HG02885 (cell line): ENCODE results near the gene MARS1.
A peak's percentile ranks its signal among the peaks of the same experiment; 100 is the strongest.
"Not testable (repeated sequence)": the region's sequence is repeated elsewhere in the genome, so short reads cannot be mapped to it uniquely, and the experiment has no call there.

Experiments
- ATAC-seq: cut with Tn5 transposase; IDR thresholded peaks from one replicate; pipeline ENCODE4 v1.9.1; 2021; ENCODE audit warnings: mild to moderate bottlenecking; ENCODE audit not compliant: unreplicated experiment, poor library complexity

Gene MARS1

DNA sequence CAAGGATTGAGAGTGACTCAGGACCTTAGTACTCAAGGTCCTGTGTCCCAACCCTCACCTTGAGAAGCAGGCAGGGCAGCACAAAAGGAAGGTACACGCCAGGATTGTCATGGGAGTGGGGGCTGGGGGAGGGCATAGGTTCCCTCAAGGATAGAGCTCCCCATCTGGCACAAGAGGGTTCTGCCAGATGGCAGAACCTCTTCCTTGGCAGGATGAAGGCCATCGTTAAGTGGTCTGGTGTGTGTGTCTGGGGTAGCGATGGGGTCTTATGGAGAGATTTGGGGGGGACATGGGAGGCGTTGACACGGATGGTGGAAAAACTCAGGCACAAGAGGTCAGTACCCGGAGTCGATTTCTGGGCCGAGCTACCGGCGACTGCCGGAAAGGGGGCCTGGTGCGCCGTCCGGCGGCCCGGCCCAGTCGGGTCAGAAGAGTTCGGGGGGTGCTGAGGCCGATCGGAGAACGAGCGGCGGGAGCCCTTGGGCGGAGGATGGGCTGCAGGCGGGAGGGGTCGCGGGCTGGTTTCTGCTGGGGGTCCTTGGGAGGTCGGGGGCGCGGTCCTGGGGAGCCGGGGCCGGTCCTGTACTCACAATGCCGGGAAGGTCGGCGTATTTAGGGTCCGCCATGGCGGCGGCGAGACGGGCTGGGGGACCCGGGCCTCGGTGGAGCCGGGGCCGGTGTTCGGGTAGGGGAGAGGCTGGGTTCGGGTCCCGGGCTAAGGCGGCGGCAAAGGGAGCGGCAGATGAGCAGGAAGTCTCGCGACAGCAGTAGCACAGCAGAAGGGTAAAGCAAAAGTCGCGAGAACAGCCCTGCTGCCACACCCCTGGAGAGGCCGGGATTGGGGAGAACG, 58.8 kb downstream of the MARS1 start, which contains the start of gene DCTN2:
DCTN2 (minus strand) TSS at position 755 of the 850 bp plus-strand sequence; CDS start at position 626, 129 bp downstream.
- peak; percentile 99 for ATAC-seq

DNA sequence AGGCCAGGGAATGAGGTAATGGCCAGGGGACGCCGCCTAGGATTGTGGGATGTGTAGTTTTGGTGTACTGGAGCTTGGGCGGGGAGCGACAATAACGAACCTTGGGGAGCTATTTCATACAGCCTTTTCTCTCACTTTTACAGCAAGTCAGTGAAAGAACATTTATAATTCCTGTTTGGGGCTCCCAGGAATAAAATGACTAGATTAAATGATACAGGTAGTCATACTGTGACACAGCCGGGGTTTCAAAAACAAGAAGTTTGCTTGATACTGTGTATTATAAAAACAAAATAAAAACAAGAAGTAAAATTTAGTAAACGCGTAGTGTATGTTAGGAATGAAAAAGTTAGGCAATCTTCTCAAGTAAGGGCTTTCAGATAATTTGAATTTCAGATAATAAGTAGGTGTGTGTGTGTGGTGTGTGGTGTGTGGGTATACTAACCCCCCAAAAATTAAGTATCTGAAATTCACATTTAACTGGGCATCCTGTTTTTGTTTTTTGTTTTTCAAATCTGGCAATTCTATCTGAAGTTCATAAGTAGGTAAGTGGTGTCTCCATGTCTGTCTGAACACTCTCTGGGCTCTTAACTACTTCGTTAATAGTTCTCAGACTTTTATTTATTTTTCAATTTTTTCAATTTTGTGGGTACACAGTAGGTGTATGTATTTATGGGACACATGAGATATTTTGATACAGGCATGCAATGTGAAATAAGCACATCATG, 59.6 kb downstream of the MARS1 start:
- ATAC-seq = no peak

GRCh38 chr12:57548013-57548315, 60.1 kb downstream of the MARS1 start:
- no peak for ATAC-seq

DNA sequence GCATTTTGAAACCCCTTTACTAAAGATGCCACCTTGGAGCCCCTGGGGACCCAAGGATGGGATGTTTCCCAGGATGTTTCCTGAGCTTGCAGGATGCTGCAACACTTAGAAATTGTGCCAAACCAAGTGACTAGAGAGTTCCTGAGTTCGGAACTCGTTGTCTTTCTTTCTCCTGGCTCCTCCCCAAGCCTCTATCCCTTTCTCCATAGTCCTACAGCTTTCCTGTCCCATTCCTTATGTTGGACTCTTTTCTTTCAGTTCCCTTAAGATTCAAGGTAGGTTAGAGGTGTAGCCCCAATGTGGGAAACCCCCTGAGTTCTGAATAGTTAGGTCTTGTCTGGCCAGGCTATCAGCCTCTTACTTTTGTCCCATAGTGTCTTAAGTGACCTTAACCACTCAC, 60.6 kb downstream of the MARS1 start:
- ATAC-seq = no peak

DNA sequence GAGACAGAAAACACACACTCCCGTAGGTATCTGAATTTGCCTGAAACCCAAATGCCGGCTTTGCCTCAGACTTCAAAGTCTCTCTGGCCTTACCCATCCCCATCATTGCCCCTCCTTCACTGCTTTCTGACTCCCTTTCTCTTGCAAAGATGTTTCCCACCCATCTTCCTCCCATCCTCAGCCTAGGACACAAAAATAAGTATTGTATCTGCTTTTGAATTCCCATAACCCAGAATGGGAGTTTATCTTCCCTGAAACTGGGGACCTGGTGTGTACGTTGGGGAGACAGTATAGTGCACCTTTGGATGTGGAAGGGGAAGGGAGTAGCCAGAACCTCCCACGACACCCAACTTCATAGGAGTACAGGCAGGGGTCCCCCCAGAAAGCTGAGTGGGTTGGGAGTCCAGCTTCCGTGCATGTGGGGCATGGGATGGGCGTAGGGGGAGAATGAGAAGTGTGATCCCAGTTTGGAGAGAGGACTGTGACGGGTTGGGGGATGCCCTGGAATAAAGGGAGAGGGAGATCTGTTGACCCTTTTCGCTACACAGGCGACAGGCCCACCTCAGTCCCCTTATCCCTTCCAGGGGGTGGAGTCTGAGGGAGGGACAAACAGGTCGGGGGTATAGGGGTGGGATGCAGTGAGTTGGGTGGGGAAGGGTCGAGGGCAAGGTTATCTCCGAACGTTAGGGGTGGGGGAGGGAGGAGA, 61.5 kb downstream of the MARS1 start:
- ATAC-seq = no peak

GRCh38 chr12:57549909-57550640, 62.2 kb downstream of the MARS1 start, which contains the start of gene KIF5A:
TSS of gene KIF5A (plus strand) at chr12:57550044. CDS start at chr12:57550272, 228 bp downstream.
- ATAC-seq = peak; percentile 27

DNA sequence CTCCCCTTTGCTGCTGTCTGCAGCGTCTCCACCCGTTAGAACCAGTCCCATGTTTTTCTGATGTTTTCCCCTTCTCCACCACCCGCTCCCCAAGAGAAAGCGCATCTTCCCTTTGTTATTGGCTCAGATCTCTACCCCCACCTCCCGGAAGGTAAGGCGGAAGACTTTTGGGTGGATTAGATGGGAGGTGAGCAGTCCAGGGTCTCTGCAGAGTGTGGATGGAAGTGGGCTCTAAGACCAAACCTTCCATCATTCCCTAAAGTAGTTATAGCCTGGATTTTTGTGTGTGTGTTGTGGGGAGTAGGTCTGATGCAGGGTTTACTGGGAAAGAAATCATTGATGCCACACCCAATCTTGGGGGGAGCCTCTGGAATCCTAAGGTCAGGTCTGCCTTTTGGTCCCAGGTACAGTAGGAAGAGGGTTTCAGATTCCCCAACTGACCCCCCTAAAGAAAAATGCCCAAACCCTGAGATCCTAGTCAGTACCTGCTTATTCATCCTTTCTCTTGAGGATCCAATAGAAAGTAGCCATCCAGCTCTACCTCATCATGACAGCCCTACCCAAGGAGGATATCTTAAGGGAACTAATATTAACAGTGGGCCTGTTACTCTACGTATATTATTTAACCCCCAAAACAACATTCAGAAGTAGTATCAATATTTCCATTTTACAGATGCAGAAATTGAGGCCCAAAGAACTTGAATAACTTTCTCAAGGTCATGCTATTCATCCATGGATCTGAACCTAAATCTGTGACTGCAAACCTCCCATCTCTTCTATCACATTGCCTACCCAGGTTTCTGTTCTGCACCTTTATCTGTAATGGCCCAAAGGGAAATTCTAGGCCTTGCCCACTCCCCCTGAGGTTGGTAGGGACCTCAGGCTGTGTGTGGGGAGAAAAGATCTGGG, 63.0 kb downstream of the MARS1 start:
- no peak for ATAC-seq

GRCh38 chr12:57551637-57552305, 63.9 kb downstream of the MARS1 start:
- ATAC-seq = no peak

DNA sequence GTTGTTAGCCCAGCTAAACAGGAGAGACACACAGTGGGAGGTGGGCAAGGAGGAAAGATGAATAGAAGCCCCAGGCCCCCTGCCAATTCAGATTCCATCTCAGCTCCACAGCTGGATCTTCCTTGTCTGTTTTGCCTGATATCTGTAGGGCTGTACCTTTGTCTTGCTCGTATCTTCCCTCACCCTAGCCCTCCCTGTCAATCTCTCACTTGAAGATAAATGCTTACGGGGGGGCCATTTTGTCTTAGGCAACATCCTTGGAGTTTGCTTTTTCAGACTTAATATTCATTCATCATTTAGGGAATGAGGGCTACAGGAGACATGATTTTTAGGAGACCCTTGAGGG, 64.4 kb downstream of the MARS1 start:
- no peak for ATAC-seq

GRCh38 chr12:57552835-57553313, 65.0 kb downstream of the MARS1 start:
- ATAC-seq = no peak

GRCh38 chr12:57553343-57554202, 65.7 kb downstream of the MARS1 start:
- no peak for ATAC-seq

DNA sequence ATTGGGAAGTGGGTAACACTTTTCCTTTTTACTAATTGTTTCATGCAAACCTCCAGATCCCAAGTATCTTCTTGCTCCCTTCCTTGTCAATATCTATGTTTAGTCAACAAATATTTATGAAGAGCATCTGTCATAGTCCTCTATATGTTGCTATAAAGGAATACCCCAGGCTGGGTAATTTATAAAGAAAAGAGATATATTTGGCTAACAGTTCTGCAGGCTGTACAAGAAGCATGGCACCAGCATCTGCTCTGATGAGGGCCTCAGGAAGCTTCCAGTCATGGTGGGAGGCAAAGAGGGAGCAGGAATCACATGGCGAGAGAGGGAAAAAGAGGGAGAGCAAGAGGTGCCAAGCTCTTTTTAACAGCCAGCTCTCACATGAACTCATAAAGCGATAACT, 66.6 kb downstream of the MARS1 start:
- ATAC-seq = no peak

DNA sequence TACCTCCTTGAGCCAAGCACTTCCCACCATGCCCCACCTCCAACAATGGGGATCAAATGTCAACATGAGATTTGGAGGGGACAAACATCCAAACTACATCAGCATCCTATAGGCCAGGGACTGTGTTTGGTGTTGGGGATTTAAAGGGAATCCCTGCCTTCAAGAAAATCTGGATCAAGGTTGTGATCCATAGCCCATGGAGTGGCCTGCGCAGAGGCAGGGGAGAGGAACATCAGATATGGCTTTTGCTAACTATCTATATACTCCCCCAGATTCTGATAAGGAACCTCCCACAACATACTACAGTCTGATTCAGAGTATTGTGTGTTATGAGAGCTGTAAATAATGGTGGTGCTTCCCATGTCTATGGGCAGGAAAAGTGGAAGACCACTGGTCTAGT, 67.0 kb downstream of the MARS1 start:
- ATAC-seq = no peak

GRCh38 chr12:57558864-57559263, 71.0 kb downstream of the MARS1 start:
- ATAC-seq = no peak

GRCh38 chr12:57560516-57560915, 72.6 kb downstream of the MARS1 start:
- ATAC-seq = no peak

DNA sequence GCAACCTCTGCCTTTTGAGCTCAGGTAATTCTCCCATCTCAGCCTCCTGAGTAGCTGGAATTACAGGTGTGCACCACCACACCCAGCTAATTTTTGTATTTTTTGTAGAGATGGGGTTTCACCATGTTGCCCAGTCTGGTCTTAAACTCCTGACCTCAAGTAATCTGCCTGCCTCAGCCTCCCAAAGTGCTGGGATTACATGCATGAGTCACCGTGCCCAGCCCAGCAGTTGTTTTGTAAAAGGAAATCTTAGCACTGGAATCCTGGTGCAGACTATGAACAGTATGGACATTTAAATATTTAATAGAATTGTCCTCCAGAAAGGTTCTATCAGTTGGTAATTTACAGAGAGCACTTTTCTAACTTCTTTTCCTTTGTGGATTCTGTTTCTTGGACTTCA, 73.2 kb downstream of the MARS1 start:
- ATAC-seq = not testable (repeated sequence)

- ATAC-seq = no peak
Measured at GRCh38 chr12:57563358-57563757, 75.5 kb downstream of the MARS1 start.
